A673 (cell line): Measurements from ENCODE around the gene COL4A1. TPM values are rescaled to one million over a fixed set of nuclear protein-coding genes. Genes with fewer than 3 reads are reported as not detected.

Experiments
- BruUV-seq: library from RNA; stranded (reverse); fragments of 400-500 nt; replicated peaks from 2 replicates; lab custom pipeline; 2021; lab: Mats Ljungman, UMichigan
- CTCF ChIA-PET: fragments of 300-600 bp; sonication (Branson Sonifier 250); formaldehyde crosslinking; loops from one replicate; lab custom pipeline; 2022; ENCODE audit warnings: antibody characterized with exemption; lab: Charles Lee
- POLR2A ChIA-PET: fragments of 300-600 bp; sonication (Branson Sonifier 250); formaldehyde crosslinking; loops from one replicate; lab custom pipeline; 2022; ENCODE audit warnings: antibody characterized with exemption; ENCODE audit not compliant: low non-redundant PET; lab: Charles Lee
- DNase-seq: peaks from one replicate; pipeline ENCODE4 v3.0.0-alpha.2; 2015; ENCODE audit warnings: low spot score
- H3K27ac ChIP-seq: fragments of 200-600 bp; sonication (generic); 2 replicates; pipeline ENCODE4 v1.5.1; 2016; ENCODE audit warnings: mixed run types, low read depth, mild to moderate bottlenecking, mixed read lengths, antibody characterized with exemption, low read length; ENCODE audit not compliant: poor library complexity, severe bottlenecking
- H3K27me3 ChIP-seq: fragments of 200-600 bp; sonication (generic); replicated peaks from 2 replicates; pipeline ENCODE4 v1.6.1; 2017; ENCODE audit warnings: mixed run types, low read depth, mild to moderate bottlenecking, mixed read lengths, antibody characterized with exemption, low read length; ENCODE audit not compliant: insufficient read depth, poor library complexity
- H3K36me3 ChIP-seq: fragments of 200-600 bp; sonication (generic); 2 replicates; pipeline ENCODE4 v1.6.1; 2016; ENCODE audit warnings: mixed run types, mild to moderate bottlenecking, mixed read lengths, antibody characterized with exemption, low read length; ENCODE audit not compliant: insufficient read depth, poor library complexity, severe bottlenecking
- H3K4me1 ChIP-seq: fragments of 200-600 bp; sonication (generic); 2 replicates; pipeline ENCODE4 v1.6.1; 2017; ENCODE audit warnings: mixed run types, mild to moderate bottlenecking, mixed read lengths, antibody characterized with exemption, low read length; ENCODE audit not compliant: insufficient read depth, poor library complexity, severe bottlenecking
- H3K4me3 ChIP-seq: fragments of 200-600 bp; sonication (generic); 2 replicates; pipeline ENCODE4 v1.5.1; 2016; ENCODE audit warnings: low read depth, mixed run types, mild to moderate bottlenecking, mixed read lengths, low read length; ENCODE audit not compliant: poor library complexity, severe bottlenecking
- H3K9me3 ChIP-seq: fragments of 200-600 bp; sonication (generic); 2 replicates; pipeline ENCODE4 v1.6.1; 2016; ENCODE audit warnings: mixed run types, low read depth, mild to moderate bottlenecking, mixed read lengths, antibody characterized with exemption, low read length; ENCODE audit not compliant: poor library complexity, severe bottlenecking
- EZH2 ChIP-seq: fragments of 200-600 bp; sonication (generic); IDR thresholded peaks from 2 replicates; pipeline ENCODE4 v1.6.1; 2017; ENCODE audit warnings: borderline replicate concordance, low read depth, mild to moderate bottlenecking, mixed read lengths, antibody characterized with exemption, low read length; ENCODE audit not compliant: poor library complexity, severe bottlenecking
- intact Hi-C: fragments of 100-400 bp; cut with micrococcal nuclease; formaldehyde crosslinking; loops from one replicate; pipeline ENCODE4 v1.10.0; 2022; ENCODE audit not compliant: unreplicated experiment
- total RNA-seq: library from RNA; stranded (reverse); gene quantifications from 2 replicates; pipeline ENCODE4 v1.2.3, GENCODE V29; 2021
- TF ChIP-seq, protein P1 (sequence below): fragments of 300-800, 200-600 bp; sonication (generic); conservative IDR thresholded peaks from 2 replicates; pipeline ENCODE4 v1.5.1; 2017; ENCODE audit warnings: low read depth, mild to moderate bottlenecking, antibody characterized with exemption, low read length, moderate library complexity, mixed read lengths

The COL4A1 gene
- total RNA-seq, 1 experiment from 2014 or later: 83.9 TPM

DNA sequence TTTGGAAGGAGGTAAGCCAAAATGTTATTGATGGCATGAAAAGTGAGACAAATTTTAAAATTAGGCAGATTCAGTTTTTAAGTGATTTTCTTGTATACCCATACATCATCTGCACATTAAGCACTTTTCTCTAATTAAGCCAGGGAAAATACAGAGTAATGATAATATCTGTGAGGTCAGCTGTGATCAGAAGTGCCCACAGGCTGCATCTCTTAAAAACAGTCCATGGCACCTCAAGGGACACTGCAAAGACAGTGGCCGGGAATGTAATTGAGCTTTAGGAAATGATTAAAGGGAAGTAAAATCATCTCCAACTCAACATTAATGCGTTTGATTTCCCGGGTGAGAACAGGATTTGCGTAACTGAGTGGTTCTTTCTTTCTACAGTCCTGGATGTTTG is 2.0 kb downstream of the COL4A1 start:
- intact Hi-C loops: loop anchor here (5.0 kb wide), 1 partner anchor 57 kb away; no protein-coding TSS in a partner anchor
- ChIA-PET POLR2A (interaction anchor here (0.6 kb wide), 1 partner anchor 36 kb away, joined by 3 read pairs; no protein-coding TSS in a partner anchor), CTCF (no interaction called here)
- TF ChIP-seq, protein P1, sequence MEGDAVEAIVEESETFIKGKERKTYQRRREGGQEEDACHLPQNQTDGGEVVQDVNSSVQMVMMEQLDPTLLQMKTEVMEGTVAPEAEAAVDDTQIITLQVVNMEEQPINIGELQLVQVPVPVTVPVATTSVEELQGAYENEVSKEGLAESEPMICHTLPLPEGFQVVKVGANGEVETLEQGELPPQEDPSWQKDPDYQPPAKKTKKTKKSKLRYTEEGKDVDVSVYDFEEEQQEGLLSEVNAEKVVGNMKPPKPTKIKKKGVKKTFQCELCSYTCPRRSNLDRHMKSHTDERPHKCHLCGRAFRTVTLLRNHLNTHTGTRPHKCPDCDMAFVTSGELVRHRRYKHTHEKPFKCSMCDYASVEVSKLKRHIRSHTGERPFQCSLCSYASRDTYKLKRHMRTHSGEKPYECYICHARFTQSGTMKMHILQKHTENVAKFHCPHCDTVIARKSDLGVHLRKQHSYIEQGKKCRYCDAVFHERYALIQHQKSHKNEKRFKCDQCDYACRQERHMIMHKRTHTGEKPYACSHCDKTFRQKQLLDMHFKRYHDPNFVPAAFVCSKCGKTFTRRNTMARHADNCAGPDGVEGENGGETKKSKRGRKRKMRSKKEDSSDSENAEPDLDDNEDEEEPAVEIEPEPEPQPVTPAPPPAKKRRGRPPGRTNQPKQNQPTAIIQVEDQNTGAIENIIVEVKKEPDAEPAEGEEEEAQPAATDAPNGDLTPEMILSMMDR: no peak
- no peak for TF ChIP-seq EZH2
- no peaks in the 10 kb centered on the region for H3K36me3 ChIP-seq
- no peaks in the 10 kb centered on the region for H3K27me3 ChIP-seq
- H3K9me3 ChIP-seq: no peaks in the 10 kb centered on the region
- BruUV-seq: no TSS peak
- H3K4me1 ChIP-seq: peaks cover 29% of the 10 kb centered on the region
- H3K4me3 ChIP-seq: peak overlapping the region; percentile 98
- no peak for DNase-seq
- no peak overlapping the region for H3K27ac ChIP-seq

GRCh38 chr13:110304256-110304655 is 2.7 kb downstream of the COL4A1 start:
- CTCF ChIA-PET: no interaction called here
- H3K27ac ChIP-seq: no peak overlapping the region
- H3K9me3 ChIP-seq: no peaks in the 10 kb centered on the region
- intact Hi-C loops: no loop called here
- H3K36me3 ChIP-seq: no peaks in the 10 kb centered on the region
- no peak overlapping the region for H3K4me3 ChIP-seq
- peaks cover 22% of the 10 kb centered on the region for H3K4me1 ChIP-seq
- no peaks in the 10 kb centered on the region for H3K27me3 ChIP-seq
- POLR2A ChIA-PET: no interaction called here
- no TSS peak for BruUV-seq
- DNase-seq: no peak
- no peak for TF ChIP-seq EZH2
- TF ChIP-seq, protein P1: no peak

DNA sequence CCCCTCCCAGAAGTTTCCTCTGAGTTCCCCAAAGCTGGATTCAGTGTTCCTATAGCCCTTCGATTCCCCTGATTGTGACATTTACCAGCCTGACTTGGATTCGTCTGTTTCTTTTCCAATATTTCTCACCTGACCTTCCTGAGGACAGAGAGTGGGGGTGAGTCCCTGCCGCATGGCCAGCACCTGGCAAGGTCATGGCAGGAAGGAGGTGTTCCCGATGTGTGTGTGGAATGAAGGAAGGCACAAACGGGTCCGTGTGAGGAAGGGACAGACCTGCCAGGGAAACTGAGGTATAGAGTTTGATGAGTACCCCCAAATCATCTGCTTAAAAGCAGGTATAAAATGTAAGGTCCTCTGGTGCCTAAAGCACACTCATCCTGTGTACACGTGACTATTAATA is 3.3 kb downstream of the COL4A1 start:
- TF ChIP-seq, protein P1: no peak
- TF ChIP-seq EZH2: no peak
- CTCF ChIA-PET: no interaction called here
- no TSS peak for BruUV-seq
- Histone ChIP-seq H3K27me3 (no peaks in the 10 kb centered on the region), H3K4me1 (peaks cover 20% of the 10 kb centered on the region), H3K4me3 (no peak overlapping the region), H3K9me3 (no peaks in the 10 kb centered on the region), H3K36me3 (no peaks in the 10 kb centered on the region), H3K27ac (no peak overlapping the region)
- POLR2A ChIA-PET: no interaction called here
- DNase-seq: no peak
- intact Hi-C loops: no loop called here
